WTC11 (cell line): ENCODE data around the gene APEX2. TPM values are rescaled to one million over a fixed set of nuclear protein-coding genes. Genes with fewer than 3 reads are reported as not detected.
A peak's percentile ranks its signal among the peaks of the same experiment; 100 is the strongest.

Source experiments
- ATAC-seq: fragments of 200-7000 bp; cut with Tn5 transposase; 2 replicates; pipeline ENCODE4 v1.10.0; 2021; ENCODE audit warnings: mild to moderate bottlenecking, moderate library complexity
- CTCF ChIA-PET: fragments of 300-600 bp; sonication (Branson Sonifier 250); formaldehyde crosslinking; loops from one replicate; lab custom pipeline; 2021; ENCODE audit warnings: antibody characterized with exemption; lab: Charles Lee
- POLR2A ChIA-PET: fragments of 350-600 bp; sonication (Branson Sonifier 250); formaldehyde crosslinking; loops from one replicate; lab custom pipeline; 2021; ENCODE audit warnings: antibody characterized with exemption; lab: Charles Lee
- DNase-seq: peaks from one replicate; pipeline ENCODE4 v3.0.0; 2021; ENCODE audit warnings: low spot score
- H3K27ac Mint-ChIP-seq: 2 replicates; pipeline ENCODE4 v1.8.0; 2021; ENCODE audit warnings: mixed read lengths
- H3K27me3 Mint-ChIP-seq: 2 replicates; pipeline ENCODE4 v1.8.0; 2021; ENCODE audit warnings: low read depth, mild to moderate bottlenecking, moderate library complexity, mixed read lengths
- H3K36me3 Mint-ChIP-seq: 2 replicates; pipeline ENCODE4 v1.8.0; 2021; ENCODE audit warnings: mixed read lengths
- H3K4me1 Mint-ChIP-seq: 2 replicates; pipeline ENCODE4 v1.8.0; 2022; ENCODE audit warnings: mixed read lengths
- H3K4me3 Mint-ChIP-seq: 2 replicates; pipeline ENCODE4 v1.8.0; 2021; ENCODE audit warnings: mild to moderate bottlenecking, moderate library complexity, mixed read lengths
- H3K9me3 Mint-ChIP-seq: 2 replicates; pipeline ENCODE4 v1.8.0; 2021; ENCODE audit warnings: mixed read lengths
- CREM ChIP-seq: sonication (generic); formaldehyde crosslinking; IDR thresholded peaks from 2 replicates; pipeline ENCODE4 v1.8.1; 2022; ENCODE audit warnings: mild to moderate bottlenecking, missing genetic modification reagents, moderate library complexity
- ETV6 ChIP-seq: sonication (generic); formaldehyde crosslinking; IDR thresholded peaks from 2 replicates; pipeline ENCODE4 v1.8.1; 2022; ENCODE audit warnings: mild to moderate bottlenecking, missing genetic modification reagents
- FOXK1 ChIP-seq: sonication (generic); formaldehyde crosslinking; IDR thresholded peaks from 2 replicates; pipeline ENCODE4 v1.8.0; 2022; ENCODE audit warnings: mild to moderate bottlenecking, moderate library complexity, missing genetic modification reagents
- FOXP4 ChIP-seq: sonication (generic); formaldehyde crosslinking; IDR thresholded peaks from 2 replicates; pipeline ENCODE4 v1.8.0; 2022; ENCODE audit warnings: mild to moderate bottlenecking, missing genetic modification reagents
- GRHL2 ChIP-seq: fragments of 250-450 bp; sonication (Bioruptor Pico); IDR thresholded peaks from 2 replicates; pipeline ENCODE4 v1.8.0; 2022; ENCODE audit warnings: mild to moderate bottlenecking, moderate library complexity; ENCODE audit not compliant: insufficient replicate concordance, severe bottlenecking
- HMGA2 ChIP-seq: fragments of 250-450 bp; sonication (Bioruptor Pico); IDR thresholded peaks from 2 replicates; pipeline ENCODE4 v1.4.0; 2021; ENCODE audit warnings: mild to moderate bottlenecking, moderate library complexity
- HMGXB4 ChIP-seq: sonication (generic); formaldehyde crosslinking; IDR thresholded peaks from 2 replicates; pipeline ENCODE4 v1.8.1; 2023; ENCODE audit warnings: mild to moderate bottlenecking, moderate library complexity, missing genetic modification reagents
- NFE2L1 ChIP-seq: sonication (generic); formaldehyde crosslinking; IDR thresholded peaks from 2 replicates; pipeline ENCODE4 v1.8.1; 2023; ENCODE audit warnings: missing genetic modification reagents
- OVOL2 ChIP-seq: fragments of 250-450 bp; sonication (Bioruptor Pico); IDR thresholded peaks from 2 replicates; pipeline ENCODE4 v1.9.0; 2021; ENCODE audit warnings: mild to moderate bottlenecking, borderline replicate concordance
- ZNF138 ChIP-seq: sonication (generic); formaldehyde crosslinking; conservative IDR thresholded peaks from 2 replicates; pipeline ENCODE4 v1.8.1; 2022; ENCODE audit warnings: mild to moderate bottlenecking, moderate library complexity, missing genetic modification reagents
- ZNF416 ChIP-seq: fragments of 250-450 bp; sonication (Bioruptor Pico); IDR thresholded peaks from 2 replicates; pipeline ENCODE4 v1.9.0; 2021; ENCODE audit warnings: mild to moderate bottlenecking, inconsistent platforms
- ZNF512 ChIP-seq: sonication (generic); formaldehyde crosslinking; IDR thresholded peaks from 2 replicates; pipeline ENCODE4 v1.8.1; 2022; ENCODE audit warnings: missing genetic modification reagents, borderline replicate concordance
- total RNA-seq: library from RNA; stranded (reverse); gene quantifications from 3 replicates; pipeline ENCODE4 v1.2.3, GENCODE V29; 2021
- TF ChIP-seq, protein P1 (sequence below): sonication (generic); formaldehyde crosslinking; IDR thresholded peaks from 2 replicates; pipeline ENCODE4 v1.8.0; 2023; ENCODE audit warnings: missing genetic modification reagents, mild to moderate bottlenecking, borderline replicate concordance
- TF ChIP-seq, protein P2 (sequence below): sonication (generic); formaldehyde crosslinking; conservative IDR thresholded peaks from 2 replicates; pipeline ENCODE4 v1.8.1; 2022; ENCODE audit warnings: mild to moderate bottlenecking, missing genetic modification reagents
- TF ChIP-seq, protein P3 (sequence below): sonication (generic); formaldehyde crosslinking; IDR thresholded peaks from 2 replicates; pipeline ENCODE4 v1.8.0; 2023; ENCODE audit warnings: mild to moderate bottlenecking, missing genetic modification reagents

The APEX2 gene
- total RNA-seq, 1 experiment from 2014 or later = 19.9 TPM

- peaks cover 33% of the 10 kb centered on the region for H3K36me3 Mint-ChIP-seq
- ATAC-seq (no peak), DNase-seq (no peak)
- H3K4me1 Mint-ChIP-seq = no peaks in the 10 kb centered on the region
- no peaks in the 10 kb centered on the region for H3K27me3 Mint-ChIP-seq
- no peak overlapping the region for H3K4me3 Mint-ChIP-seq
- ChIA-PET CTCF (no interaction called here), POLR2A (no interaction called here)
- H3K27ac Mint-ChIP-seq = peak overlapping the region; percentile 63; the same call in 1 of the 2 replicates
- no peaks in the 10 kb centered on the region for H3K9me3 Mint-ChIP-seq
- TF ChIP-seq ZNF512 (CRISPR knock-in tag) (no peak), GRHL2 (CRISPR knock-in tag) (no peak), ETV6 (no peak), FOXK1 (CRISPR knock-in tag) (no peak), HMGXB4 (CRISPR knock-in tag) (no peak), HMGA2 (no peak), FOXP4 (CRISPR knock-in tag) (no peak), CREM (CRISPR knock-in tag) (no peak), NFE2L1 (no peak), ZNF138 (CRISPR knock-in tag) (no peak), OVOL2 (no peak), ZNF416 (CRISPR knock-in tag) (no peak)
- TF ChIP-seq, protein P1, sequence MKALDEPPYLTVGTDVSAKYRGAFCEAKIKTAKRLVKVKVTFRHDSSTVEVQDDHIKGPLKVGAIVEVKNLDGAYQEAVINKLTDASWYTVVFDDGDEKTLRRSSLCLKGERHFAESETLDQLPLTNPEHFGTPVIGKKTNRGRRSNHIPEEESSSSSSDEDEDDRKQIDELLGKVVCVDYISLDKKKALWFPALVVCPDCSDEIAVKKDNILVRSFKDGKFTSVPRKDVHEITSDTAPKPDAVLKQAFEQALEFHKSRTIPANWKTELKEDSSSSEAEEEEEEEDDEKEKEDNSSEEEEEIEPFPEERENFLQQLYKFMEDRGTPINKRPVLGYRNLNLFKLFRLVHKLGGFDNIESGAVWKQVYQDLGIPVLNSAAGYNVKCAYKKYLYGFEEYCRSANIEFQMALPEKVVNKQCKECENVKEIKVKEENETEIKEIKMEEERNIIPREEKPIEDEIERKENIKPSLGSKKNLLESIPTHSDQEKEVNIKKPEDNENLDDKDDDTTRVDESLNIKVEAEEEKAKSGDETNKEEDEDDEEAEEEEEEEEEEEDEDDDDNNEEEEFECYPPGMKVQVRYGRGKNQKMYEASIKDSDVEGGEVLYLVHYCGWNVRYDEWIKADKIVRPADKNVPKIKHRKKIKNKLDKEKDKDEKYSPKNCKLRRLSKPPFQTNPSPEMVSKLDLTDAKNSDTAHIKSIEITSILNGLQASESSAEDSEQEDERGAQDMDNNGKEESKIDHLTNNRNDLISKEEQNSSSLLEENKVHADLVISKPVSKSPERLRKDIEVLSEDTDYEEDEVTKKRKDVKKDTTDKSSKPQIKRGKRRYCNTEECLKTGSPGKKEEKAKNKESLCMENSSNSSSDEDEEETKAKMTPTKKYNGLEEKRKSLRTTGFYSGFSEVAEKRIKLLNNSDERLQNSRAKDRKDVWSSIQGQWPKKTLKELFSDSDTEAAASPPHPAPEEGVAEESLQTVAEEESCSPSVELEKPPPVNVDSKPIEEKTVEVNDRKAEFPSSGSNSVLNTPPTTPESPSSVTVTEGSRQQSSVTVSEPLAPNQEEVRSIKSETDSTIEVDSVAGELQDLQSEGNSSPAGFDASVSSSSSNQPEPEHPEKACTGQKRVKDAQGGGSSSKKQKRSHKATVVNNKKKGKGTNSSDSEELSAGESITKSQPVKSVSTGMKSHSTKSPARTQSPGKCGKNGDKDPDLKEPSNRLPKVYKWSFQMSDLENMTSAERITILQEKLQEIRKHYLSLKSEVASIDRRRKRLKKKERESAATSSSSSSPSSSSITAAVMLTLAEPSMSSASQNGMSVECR (CRISPR knock-in tag) = no peak
- TF ChIP-seq, protein P2, sequence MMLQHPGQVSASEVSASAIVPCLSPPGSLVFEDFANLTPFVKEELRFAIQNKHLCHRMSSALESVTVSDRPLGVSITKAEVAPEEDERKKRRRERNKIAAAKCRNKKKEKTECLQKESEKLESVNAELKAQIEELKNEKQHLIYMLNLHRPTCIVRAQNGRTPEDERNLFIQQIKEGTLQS (CRISPR knock-in tag) = no peak
- TF ChIP-seq, protein P3, sequence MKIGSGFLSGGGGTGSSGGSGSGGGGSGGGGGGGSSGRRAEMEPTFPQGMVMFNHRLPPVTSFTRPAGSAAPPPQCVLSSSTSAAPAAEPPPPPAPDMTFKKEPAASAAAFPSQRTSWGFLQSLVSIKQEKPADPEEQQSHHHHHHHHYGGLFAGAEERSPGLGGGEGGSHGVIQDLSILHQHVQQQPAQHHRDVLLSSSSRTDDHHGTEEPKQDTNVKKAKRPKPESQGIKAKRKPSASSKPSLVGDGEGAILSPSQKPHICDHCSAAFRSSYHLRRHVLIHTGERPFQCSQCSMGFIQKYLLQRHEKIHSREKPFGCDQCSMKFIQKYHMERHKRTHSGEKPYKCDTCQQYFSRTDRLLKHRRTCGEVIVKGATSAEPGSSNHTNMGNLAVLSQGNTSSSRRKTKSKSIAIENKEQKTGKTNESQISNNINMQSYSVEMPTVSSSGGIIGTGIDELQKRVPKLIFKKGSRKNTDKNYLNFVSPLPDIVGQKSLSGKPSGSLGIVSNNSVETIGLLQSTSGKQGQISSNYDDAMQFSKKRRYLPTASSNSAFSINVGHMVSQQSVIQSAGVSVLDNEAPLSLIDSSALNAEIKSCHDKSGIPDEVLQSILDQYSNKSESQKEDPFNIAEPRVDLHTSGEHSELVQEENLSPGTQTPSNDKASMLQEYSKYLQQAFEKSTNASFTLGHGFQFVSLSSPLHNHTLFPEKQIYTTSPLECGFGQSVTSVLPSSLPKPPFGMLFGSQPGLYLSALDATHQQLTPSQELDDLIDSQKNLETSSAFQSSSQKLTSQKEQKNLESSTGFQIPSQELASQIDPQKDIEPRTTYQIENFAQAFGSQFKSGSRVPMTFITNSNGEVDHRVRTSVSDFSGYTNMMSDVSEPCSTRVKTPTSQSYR (CRISPR knock-in tag) = no peak
Observed at GRCh38 chrX:55006827-55007621, 6.9 kb downstream of the APEX2 start.
